Measurements from ENCODE around the gene ARHGAP4.
A peak's percentile ranks its signal among the peaks of the same experiment; 100 is the strongest.

Gene ARHGAP4

GRCh38 chrX:153907456-153907855, 18.6 kb downstream of the ARHGAP4 start:
- H3K27me3 ChIP-seq (ENCODE audit: control insufficient read depth in 3 of 3, insufficient read depth in 3 of 3, low read depth in 1 of 3, low read length in 3 of 3): peaks cover 0 to 35% (median 0%) of the 10 kb centered on the region in 3 experiments
- H3K23ac ChIP-seq (ENCODE audit: low read depth, low read length, poor library complexity): no peak overlapping the region
- H3K4me3 ChIP-seq (ENCODE audit: low read length in 2 of 2): no peak overlapping the region
- no peak overlapping the region for H4K8ac ChIP-seq (ENCODE audit: low read depth, low read length)
- no peak overlapping the region for H2BK120ac ChIP-seq (ENCODE audit: low read depth, low read length)
- no peaks in the 10 kb centered on the region for H3K9me3 ChIP-seq (replicated peaks in 1 of 2; ENCODE audit: control insufficient read depth in 2 of 2, insufficient read depth in 1 of 2, low read depth in 1 of 2, low read length in 2 of 2)
- H3K36me3 ChIP-seq (replicated peaks in 1 of 2; ENCODE audit: control insufficient read depth in 2 of 2, insufficient read depth in 2 of 2, low read length in 2 of 2): no peaks in the 10 kb centered on the region
- no peak overlapping the region for H3K18ac ChIP-seq (ENCODE audit: low read length)
- no peak overlapping the region for H3K4ac ChIP-seq (ENCODE audit: low read length)
- no peak overlapping the region for H3K27ac ChIP-seq (replicated peaks; ENCODE audit: low read length)
- no peak overlapping the region for H3K9ac ChIP-seq (ENCODE audit: low read depth, low read length, poor library complexity)
- H3K4me1 ChIP-seq (ENCODE audit: control insufficient read depth in 2 of 2, insufficient read depth in 1 of 2, low read depth in 1 of 2, low read length in 2 of 2): peaks cover 2 to 4% of the 10 kb centered on the region in 2 donors
- H3K79me1 ChIP-seq (ENCODE audit: low read depth, low read length): no peaks in the 10 kb centered on the region
- H2BK15ac ChIP-seq (ENCODE audit: low read length): no peak overlapping the region
- no peak for DNase-seq (ENCODE audit: low spot score)
- no peak overlapping the region for H4K91ac ChIP-seq (ENCODE audit: low read depth, low read length, poor library complexity)
- no peak overlapping the region for H2AFZ ChIP-seq (ENCODE audit: low read length)
- no peak overlapping the region for H3K4me2 ChIP-seq (ENCODE audit: insufficient read depth, low read length, poor library complexity, severe bottlenecking)
- no CpG with 5 or more reads among the region's 12 CpGs for WGBS, 2 donors (ENCODE audit: extremely low coverage in 2 of 2, insufficient read length in 2 of 2, insufficient replicate concordance in 1 of 2)
- no peak overlapping the region for H2BK5ac ChIP-seq (ENCODE audit: low read length)
- H3K14ac ChIP-seq (ENCODE audit: low read length): no peak overlapping the region
- H2AK5ac ChIP-seq (ENCODE audit: low read depth, low read length): no peak overlapping the region
- H2BK12ac ChIP-seq (ENCODE audit: low read length): peak overlapping the region; percentile 58

- H2AFZ ChIP-seq (ENCODE audit: low read length): no peak overlapping the region
- H3K4me3 ChIP-seq (ENCODE audit: low read length in 2 of 2): no peak overlapping the region
- no peak overlapping the region for H3K4me2 ChIP-seq (ENCODE audit: insufficient read depth, low read length, poor library complexity, severe bottlenecking)
- H3K18ac ChIP-seq (ENCODE audit: low read length): no peak overlapping the region
- no peak overlapping the region for H3K9ac ChIP-seq (ENCODE audit: low read depth, low read length, poor library complexity)
- no CpG with 5 or more reads among the region's 27 CpGs for WGBS, 2 donors (ENCODE audit: extremely low coverage in 2 of 2, insufficient read length in 2 of 2, insufficient replicate concordance in 1 of 2)
- no peaks in the 10 kb centered on the region for H3K36me3 ChIP-seq (replicated peaks in 1 of 2; ENCODE audit: control insufficient read depth in 2 of 2, insufficient read depth in 2 of 2, low read length in 2 of 2)
- H4K91ac ChIP-seq (ENCODE audit: low read depth, low read length, poor library complexity): no peak overlapping the region
- H3K14ac ChIP-seq (ENCODE audit: low read length): no peak overlapping the region
- H2BK12ac ChIP-seq (ENCODE audit: low read length): no peak overlapping the region
- H3K4me1 ChIP-seq (ENCODE audit: control insufficient read depth in 2 of 2, insufficient read depth in 1 of 2, low read depth in 1 of 2, low read length in 2 of 2): peaks cover 5 to 9% of the 10 kb centered on the region in 2 donors
- peaks cover 0 to 40% (median 0%) of the 10 kb centered on the region in 3 experiments for H3K27me3 ChIP-seq (ENCODE audit: control insufficient read depth in 3 of 3, insufficient read depth in 3 of 3, low read depth in 1 of 3, low read length in 3 of 3)
- DNase-seq (ENCODE audit: low spot score): no peak
- no peak overlapping the region for H3K27ac ChIP-seq (replicated peaks; ENCODE audit: low read length)
- no peak overlapping the region for H2BK5ac ChIP-seq (ENCODE audit: low read length)
- H3K4ac ChIP-seq (ENCODE audit: low read length): no peak overlapping the region
- H3K9me3 ChIP-seq (replicated peaks in 1 of 2; ENCODE audit: control insufficient read depth in 2 of 2, insufficient read depth in 1 of 2, low read depth in 1 of 2, low read length in 2 of 2): no peaks in the 10 kb centered on the region
- peak overlapping the region; percentile 37 for H2AK5ac ChIP-seq (ENCODE audit: low read depth, low read length)
- H2BK15ac ChIP-seq (ENCODE audit: low read length): no peak overlapping the region
- no peak overlapping the region for H3K23ac ChIP-seq (ENCODE audit: low read depth, low read length, poor library complexity)
- H3K79me1 ChIP-seq (ENCODE audit: low read depth, low read length): no peaks in the 10 kb centered on the region
- H2BK120ac ChIP-seq (ENCODE audit: low read depth, low read length): no peak overlapping the region
- H4K8ac ChIP-seq (ENCODE audit: low read depth, low read length): no peak overlapping the region
Measured at GRCh38 chrX:153906126-153906917, 19.7 kb downstream of the ARHGAP4 start.

DNA sequence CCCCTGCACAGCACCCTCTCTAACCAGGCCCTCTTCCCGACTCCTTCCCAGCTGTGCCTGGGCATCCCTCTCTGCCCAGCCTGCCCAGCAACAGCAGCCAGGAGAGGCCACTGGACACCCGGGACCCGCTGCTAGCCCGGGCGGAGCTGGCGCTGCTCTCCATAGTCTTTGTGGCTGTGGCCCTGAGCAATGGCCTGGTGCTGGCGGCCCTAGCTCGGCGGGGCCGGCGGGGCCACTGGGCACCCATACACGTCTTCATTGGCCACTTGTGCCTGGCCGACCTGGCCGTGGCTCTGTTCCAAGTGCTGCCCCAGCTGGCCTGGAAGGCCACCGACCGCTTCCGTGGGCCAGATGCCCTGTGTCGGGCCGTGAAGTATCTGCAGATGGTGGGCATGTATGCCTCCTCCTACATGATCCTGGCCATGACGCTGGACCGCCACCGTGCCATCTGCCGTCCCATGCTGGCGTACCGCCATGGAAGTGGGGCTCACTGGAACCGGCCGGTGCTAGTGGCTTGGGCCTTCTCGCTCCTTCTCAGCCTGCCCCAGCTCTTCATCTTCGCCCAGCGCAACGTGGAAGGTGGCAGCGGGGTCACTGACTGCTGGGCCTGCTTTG, 20.5 kb downstream of the ARHGAP4 start:
- H2AFZ ChIP-seq (ENCODE audit: low read length): no peak overlapping the region
- no peak overlapping the region for H4K91ac ChIP-seq (ENCODE audit: low read depth, low read length, poor library complexity)
- H3K4me1 ChIP-seq (ENCODE audit: control insufficient read depth in 2 of 2, insufficient read depth in 1 of 2, low read depth in 1 of 2, low read length in 2 of 2): peaks cover 5 to 11% of the 10 kb centered on the region in 2 donors
- no peak overlapping the region for H2BK15ac ChIP-seq (ENCODE audit: low read length)
- H3K27me3 ChIP-seq (ENCODE audit: control insufficient read depth in 3 of 3, insufficient read depth in 3 of 3, low read depth in 1 of 3, low read length in 3 of 3): peaks cover 0 to 38% (median 0%) of the 10 kb centered on the region in 3 experiments
- H3K23ac ChIP-seq (ENCODE audit: low read depth, low read length, poor library complexity): no peak overlapping the region
- no peak for DNase-seq (ENCODE audit: low spot score)
- H3K18ac ChIP-seq (ENCODE audit: low read length): no peak overlapping the region
- H3K4ac ChIP-seq (ENCODE audit: low read length): no peak overlapping the region
- no peaks in the 10 kb centered on the region for H3K9me3 ChIP-seq (replicated peaks in 1 of 2; ENCODE audit: control insufficient read depth in 2 of 2, insufficient read depth in 1 of 2, low read depth in 1 of 2, low read length in 2 of 2)
- no peak overlapping the region for H3K9ac ChIP-seq (ENCODE audit: low read depth, low read length, poor library complexity)
- H2AK5ac ChIP-seq (ENCODE audit: low read depth, low read length): peak overlapping the region; percentile 37
- H2BK5ac ChIP-seq (ENCODE audit: low read length): no peak overlapping the region
- H2BK12ac ChIP-seq (ENCODE audit: low read length): no peak overlapping the region
- H3K79me1 ChIP-seq (ENCODE audit: low read depth, low read length): no peaks in the 10 kb centered on the region
- H2BK120ac ChIP-seq (ENCODE audit: low read depth, low read length): no peak overlapping the region
- no peak overlapping the region for H3K4me2 ChIP-seq (ENCODE audit: insufficient read depth, low read length, poor library complexity, severe bottlenecking)
- H3K36me3 ChIP-seq (replicated peaks in 1 of 2; ENCODE audit: control insufficient read depth in 2 of 2, insufficient read depth in 2 of 2, low read length in 2 of 2): no peaks in the 10 kb centered on the region
- H3K4me3 ChIP-seq (ENCODE audit: low read length in 2 of 2): no peak overlapping the region
- H3K27ac ChIP-seq (replicated peaks; ENCODE audit: low read length): no peak overlapping the region
- no peak overlapping the region for H4K8ac ChIP-seq (ENCODE audit: low read depth, low read length)
- no peak overlapping the region for H3K14ac ChIP-seq (ENCODE audit: low read length)
- WGBS, 2 donors (ENCODE audit: extremely low coverage in 2 of 2, insufficient read length in 2 of 2, insufficient replicate concordance in 1 of 2): no CpG with 5 or more reads among the region's 32 CpGs
